H9 (cell line): ENCODE measurements around the gene C12orf50. TPM values are rescaled to one million over a fixed set of nuclear protein-coding genes. Genes with fewer than 3 reads are reported as not detected.

Source experiments
- DNase-seq: peaks from one replicate; pipeline ENCODE4 v3.0.0-alpha.2; 2017
- H2AFZ ChIP-seq: one replicate; pipeline ENCODE4 v1.6.1; 2013; ENCODE audit warnings: mild to moderate bottlenecking, low read length, control low read depth, moderate library complexity
- H2AK5ac ChIP-seq: 2 replicates; pipeline ENCODE4 v1.6.1; 2013; ENCODE audit warnings: low read length, control low read depth, mixed read lengths; ENCODE audit not compliant: insufficient read length
- H2BK120ac ChIP-seq: one replicate; pipeline ENCODE4 v1.6.1; 2013; ENCODE audit warnings: low read depth, mild to moderate bottlenecking, low read length, control low read depth, inconsistent platforms; ENCODE audit not compliant: poor library complexity, severe bottlenecking
- H2BK12ac ChIP-seq: 2 replicates; pipeline ENCODE4 v1.6.1; 2013; ENCODE audit warnings: low read length, control low read depth, mixed read lengths, low read depth; ENCODE audit not compliant: insufficient read length
- H2BK15ac ChIP-seq: 2 replicates; pipeline ENCODE4 v1.6.1; 2013; ENCODE audit warnings: low read depth, low read length, control low read depth
- H2BK20ac ChIP-seq: one replicate; pipeline ENCODE4 v1.6.1; 2013; ENCODE audit warnings: low read depth, mild to moderate bottlenecking, low read length, control low read depth, inconsistent platforms; ENCODE audit not compliant: poor library complexity, severe bottlenecking
- H2BK5ac ChIP-seq: 2 replicates; pipeline ENCODE4 v1.6.1; 2013; ENCODE audit warnings: low read length, control low read depth, mixed read lengths; ENCODE audit not compliant: insufficient read length
- H3K14ac ChIP-seq: 2 replicates; pipeline ENCODE4 v1.6.1; 2013; ENCODE audit warnings: low read length, control low read depth; ENCODE audit not compliant: insufficient read depth
- H3K18ac ChIP-seq: 2 replicates; pipeline ENCODE4 v1.6.1; 2013; ENCODE audit warnings: low read depth, mild to moderate bottlenecking, mixed read lengths, low read length, control low read depth; ENCODE audit not compliant: insufficient read length
- H3K23ac ChIP-seq: 2 replicates; pipeline ENCODE4 v1.6.1; 2013; ENCODE audit warnings: low read length, control low read depth, mixed read lengths, low read depth; ENCODE audit not compliant: insufficient read length
- H3K23me2 ChIP-seq: 2 replicates; pipeline ENCODE4 v1.6.1; 2013; ENCODE audit warnings: low read depth, mild to moderate bottlenecking, mixed read lengths, low read length, control low read depth; ENCODE audit not compliant: insufficient read length, poor library complexity, severe bottlenecking
- H3K27ac ChIP-seq: 2 replicates; pipeline ENCODE4 v1.5.1; 2013; ENCODE audit warnings: low read length, control low read depth, mixed read lengths, low read depth; ENCODE audit not compliant: insufficient read length
- H3K27me3 ChIP-seq: 2 replicates; pipeline ENCODE4 v1.6.1; 2013; ENCODE audit warnings: low read length, control low read depth, inconsistent platforms; ENCODE audit not compliant: insufficient read depth
- H3K4ac ChIP-seq: 2 replicates; pipeline ENCODE4 v1.6.1; 2013; ENCODE audit warnings: low read depth, mild to moderate bottlenecking, control low read depth, inconsistent platforms, low read length, moderate library complexity
- H3K4me1 ChIP-seq: 2 replicates; pipeline ENCODE4 v1.6.1; 2013; ENCODE audit warnings: low read length, control low read depth, inconsistent platforms; ENCODE audit not compliant: insufficient read depth
- H3K4me2 ChIP-seq: 2 replicates; pipeline ENCODE4 v1.6.1; 2013; ENCODE audit warnings: low read length, control low read depth, mixed read lengths; ENCODE audit not compliant: insufficient read length, insufficient read depth
- H3K56ac ChIP-seq: 2 replicates; pipeline ENCODE4 v1.6.1; 2013; ENCODE audit warnings: low read depth, mild to moderate bottlenecking, mixed read lengths, low read length, control low read depth; ENCODE audit not compliant: insufficient read length
- H3K79me1 ChIP-seq: 2 replicates; pipeline ENCODE4 v1.6.1; 2013; ENCODE audit warnings: low read depth, mild to moderate bottlenecking, moderate library complexity, low read length, control low read depth, inconsistent platforms; ENCODE audit not compliant: insufficient read depth, poor library complexity, severe bottlenecking
- H3K79me2 ChIP-seq: 2 replicates; pipeline ENCODE4 v1.6.1; 2013; ENCODE audit warnings: low read length, control low read depth, inconsistent platforms; ENCODE audit not compliant: insufficient read depth
- H3K9ac ChIP-seq: 2 replicates; pipeline ENCODE4 v1.6.1; 2013; ENCODE audit warnings: low read length, control low read depth, mixed read lengths; ENCODE audit not compliant: insufficient read length; ENCODE audit errors: extremely low read depth
- H3K9me3 ChIP-seq: one replicate; pipeline ENCODE4 v1.6.1; 2013; ENCODE audit warnings: low read depth, low read length, inconsistent platforms; ENCODE audit not compliant: control insufficient read depth
- H3T11ph ChIP-seq: one replicate; pipeline ENCODE4 v1.6.1; 2013; ENCODE audit warnings: mild to moderate bottlenecking, low read length, control low read depth, inconsistent platforms
- H4K20me1 ChIP-seq: one replicate; pipeline ENCODE4 v1.6.1; 2013; ENCODE audit not compliant: control insufficient read depth, insufficient read length, insufficient read depth
- H4K5ac ChIP-seq: 2 replicates; pipeline ENCODE4 v1.6.1; 2013; ENCODE audit warnings: low read depth, mild to moderate bottlenecking, mixed read lengths, low read length, control low read depth; ENCODE audit not compliant: insufficient read length
- H4K8ac ChIP-seq: replicated peaks from 2 replicates; pipeline ENCODE4 v1.6.1; 2013; ENCODE audit warnings: low read length, control low read depth, mixed read lengths, low read depth; ENCODE audit not compliant: insufficient read length
- H4K91ac ChIP-seq: 2 replicates; pipeline ENCODE4 v1.6.1; 2013; ENCODE audit warnings: low read depth, mild to moderate bottlenecking, moderate library complexity, mixed read lengths, low read length, control low read depth; ENCODE audit not compliant: insufficient read length
- H3K27ac Mint-ChIP-seq, 3 experiments: 2 replicates in 2 of 3; 3 replicates in 1 of 3; pipeline ENCODE4 v1.8.0; 2020 to 2021; ENCODE audit warnings: mixed read lengths in 3 of 3, mild to moderate bottlenecking in 1 of 3, moderate library complexity in 1 of 3
- H3K27me3 Mint-ChIP-seq: 2 replicates; pipeline ENCODE4 v1.8.0; 2021; ENCODE audit warnings: low read depth, mild to moderate bottlenecking, moderate library complexity, mixed read lengths
- H3K36me3 Mint-ChIP-seq, 3 experiments: 2 replicates in 2 of 3; 3 replicates in 1 of 3; pipeline ENCODE4 v1.8.0; 2020 to 2021; ENCODE audit warnings: low read depth in 3 of 3, mixed read lengths in 3 of 3; ENCODE audit not compliant: insufficient read depth in 1 of 3
- H3K4me1 Mint-ChIP-seq, 2 experiments: 2 replicates each; pipeline ENCODE4 v1.8.0; 2020; ENCODE audit warnings: mixed read lengths in 2 of 2
- H3K4me3 Mint-ChIP-seq, 2 experiments: 2 replicates in 1 of 2; 3 replicates in 1 of 2; pipeline ENCODE4 v1.8.0; 2020 to 2021; ENCODE audit warnings: mild to moderate bottlenecking in 2 of 2, mixed read lengths in 2 of 2, moderate library complexity in 1 of 2
- H3K9me3 Mint-ChIP-seq, 2 experiments: 2 replicates in 1 of 2; 3 replicates in 1 of 2; pipeline ENCODE4 v1.8.0; 2020; ENCODE audit warnings: mild to moderate bottlenecking in 2 of 2, mixed read lengths in 2 of 2, moderate library complexity in 1 of 2
- CTCF ChIP-seq: fragments of 200-600 bp; sonication (generic); conservative IDR thresholded peaks from 3 replicates; pipeline ENCODE4 v1.8.0; 2021; ENCODE audit warnings: antibody characterized with exemption, mild to moderate bottlenecking
- WGBS: extraction: QIAGEN DNeasy Blood & Tissue Kit; methylation state at CpG from one replicate; pipeline ENCODE4 v1.1.7; 2013; ENCODE audit warnings: missing lambda C conversion rate, low lambda C conversion rate, mixed read lengths; ENCODE audit not compliant: insufficient read length; ENCODE audit errors: extremely low coverage; 5-methylcytosine and 5-hydroxymethylcytosine counted together
- total RNA-seq: library from RNA; stranded (reverse); gene quantifications from 2 replicates; pipeline ENCODE4 v1.2.1, GENCODE V29; 2021

Gene C12orf50
- total RNA-seq, 1 experiment from 2014 or later = 0.17 TPM

GRCh38 chr12:88037770-88038169, 8.6 kb upstream of the C12orf50 start:
- Histone ChIP-seq H3T11ph (no peak overlapping the region), H4K8ac (no peak overlapping the region), H3K4me2 (no peak overlapping the region), H3K9me3 (no peaks in the 10 kb centered on the region), H2BK5ac (no peak overlapping the region), H4K91ac (no peak overlapping the region), H3K23me2 (peaks cover 7% of the 10 kb centered on the region), H2AK5ac (no peak overlapping the region), H3K27me3 (no peaks in the 10 kb centered on the region), H4K5ac (no peak overlapping the region), H3K23ac (no peak overlapping the region), H3K79me1 (no peaks in the 10 kb centered on the region), H2BK12ac (no peak overlapping the region), H3K4ac (no peak overlapping the region), H3K56ac (no peak overlapping the region), H2BK15ac (no peak overlapping the region), H3K27ac (no peak overlapping the region), H2AFZ (no peak overlapping the region), H3K9ac (no peak overlapping the region), H3K4me1 (no peaks in the 10 kb centered on the region), H3K18ac (no peak overlapping the region), H4K20me1 (no peaks in the 10 kb centered on the region), H2BK120ac (no peak overlapping the region), H3K79me2 (peaks cover 1% of the 10 kb centered on the region; the same call in 1 of the 2 replicates), H3K14ac (no peak overlapping the region), H2BK20ac (no peak overlapping the region)
- Mint-ChIP-seq H3K9me3 (no peaks in the 10 kb centered on the region), H3K36me3 (peaks cover 0 to 3% (median 0%) of the 10 kb centered on the region in 3 experiments; a peak in 3 of 7 replicates), H3K27ac (no peak overlapping the region; a peak in 2 of 7 replicates), H3K27me3 (no peaks in the 10 kb centered on the region), H3K4me1 (peaks cover 32 to 37% of the 10 kb centered on the region in 2 experiments), H3K4me3 (no peak overlapping the region)
- no peak for TF ChIP-seq CTCF
- WGBS = no CpG with 5 or more reads among the region's 1 CpG
- DNase-seq = no peak
